Fibroblast of lung (primary cell): ENCODE measurements around the gene TBC1D5. TPM values are rescaled to one million over a fixed set of nuclear protein-coding genes. Genes with fewer than 3 reads are reported as not detected.

Experiments used
- DNase-seq, 2 donors: peaks; one replicate each; pipeline versions ENCODE4 v3.0.0 to v3.0.0-alpha.2; 2010; ENCODE audit warnings: low read depth in 2 of 2
- H2AFZ ChIP-seq: 2 replicates; pipeline ENCODE4 v1.5.1; 2012; ENCODE audit warnings: low read length, control low read depth, inconsistent platforms
- H3K27ac ChIP-seq: 2 replicates; pipeline ENCODE4 v1.5.1; 2011; ENCODE audit warnings: low read length, control low read depth; ENCODE audit not compliant: insufficient read depth
- H3K27me3 ChIP-seq: 2 replicates; pipeline ENCODE4 v1.5.1; 2011; ENCODE audit warnings: mild to moderate bottlenecking, low read length; ENCODE audit not compliant: control insufficient read depth, insufficient read depth
- H3K36me3 ChIP-seq: 2 replicates; pipeline ENCODE4 v1.5.1; 2011; ENCODE audit warnings: low read length; ENCODE audit not compliant: control insufficient read depth, insufficient read depth
- H3K4me1 ChIP-seq: 2 replicates; pipeline ENCODE4 v1.5.1; 2011; ENCODE audit warnings: low read length; ENCODE audit not compliant: control insufficient read depth, insufficient read depth; ENCODE audit errors: extremely low read depth
- H3K4me2 ChIP-seq: 2 replicates; pipeline ENCODE4 v1.5.1; 2011; ENCODE audit warnings: low read length, control low read depth; ENCODE audit not compliant: insufficient read depth; ENCODE audit errors: extremely low read depth
- H3K4me3 ChIP-seq, 4 experiments: fragments of 200-600 bp in 1 of 4; sonication (generic) in 1 of 4; replicated peaks in 1 of 4; 2 replicates each; pipeline ENCODE4 v1.5.1; 2011 to 2016; ENCODE audit warnings: low read length in 4 of 4, low read depth in 3 of 4, mild to moderate bottlenecking in 3 of 4, control low read depth in 2 of 4, inconsistent platforms in 1 of 4, mixed read lengths in 1 of 4; ENCODE audit not compliant: insufficient read depth in 1 of 4; ENCODE audit errors: control extremely low read depth in 1 of 4
- H3K79me2 ChIP-seq: 2 replicates; pipeline ENCODE4 v1.5.1; 2012; ENCODE audit warnings: mild to moderate bottlenecking, low read length, inconsistent platforms; ENCODE audit not compliant: control insufficient read depth, insufficient read depth
- H3K9ac ChIP-seq: 2 replicates; pipeline ENCODE4 v1.5.1; 2011; ENCODE audit warnings: mild to moderate bottlenecking, low read length, control low read depth; ENCODE audit not compliant: insufficient read depth
- H3K9me3 ChIP-seq: 2 replicates; pipeline ENCODE4 v1.5.1; 2012; ENCODE audit warnings: low read depth, low read length; ENCODE audit not compliant: control insufficient read depth, insufficient read depth
- H4K20me1 ChIP-seq: 2 replicates; pipeline ENCODE4 v1.5.1; 2011; ENCODE audit warnings: low read length; ENCODE audit not compliant: control insufficient read depth, insufficient read depth; ENCODE audit errors: extremely low read depth
- CTCF ChIP-seq, 2 donors: IDR thresholded peaks in 1 of 2; conservative IDR thresholded peaks in 1 of 2; 1 replicate in 1 of 2; 2 replicates in 1 of 2; pipeline ENCODE4 v1.5.1; 2011 to 2012; ENCODE audit warnings: low read length in 2 of 2, control low read depth in 1 of 2, inconsistent platforms in 1 of 2, low read depth in 1 of 2, mild to moderate bottlenecking in 1 of 2
- EZH2 ChIP-seq: IDR thresholded peaks from 2 replicates; pipeline ENCODE4 v1.5.1; 2012; ENCODE audit warnings: low read length, control low read depth, mild to moderate bottlenecking; ENCODE audit errors: missing control alignments
- polyA plus RNA-seq, 2 donors: library from polyadenylated mRNA; depleted of rRNA in 1 of 2; stranded (reverse) in 1 of 2; unstranded in 1 of 2; fragments of >200 nt; gene quantifications; 2 replicates each; pipeline ENCODE4 v1.2.1, GENCODE V29; 2011 to 2012; ENCODE audit warnings: missing spikeins in 1 of 2
- total RNA-seq: library from RNA; depleted of rRNA; stranded (reverse); fragments of >200 nt; gene quantifications from 2 replicates; pipeline ENCODE4 v1.2.1, GENCODE V29; 2014

The TBC1D5 gene
- total and polyA plus RNA-seq, 2 donors (not counting 1 experiment from before 2014, with no cell fraction given) = 43.6 to 129 TPM

GRCh38 chr3:17765819-17766472 is 23.5 kb upstream of the TBC1D5 start:
- DNase-seq = no peak
- no peak overlapping the region for H3K4me3 ChIP-seq
- no peaks in the 10 kb centered on the region for H3K36me3 ChIP-seq
- H3K79me2 ChIP-seq = no peaks in the 10 kb centered on the region
- no peak overlapping the region for H3K4me2 ChIP-seq
- H4K20me1 ChIP-seq = no peaks in the 10 kb centered on the region
- no peaks in the 10 kb centered on the region for H3K9me3 ChIP-seq
- no peak overlapping the region for H3K9ac ChIP-seq
- H2AFZ ChIP-seq = no peak overlapping the region
- H3K4me1 ChIP-seq = no peaks in the 10 kb centered on the region
- no peak for TF ChIP-seq EZH2
- no peak for TF ChIP-seq CTCF (conservative IDR thresholded peaks at IDR 0.05 in 1 of 2, IDR thresholded peaks at IDR 0.05 in 1 of 2; ENCODE audit: low read depth in 1 of 2, low read length in 2 of 2)
- H3K27me3 ChIP-seq = no peaks in the 10 kb centered on the region
- no peak overlapping the region for H3K27ac ChIP-seq

DNA sequence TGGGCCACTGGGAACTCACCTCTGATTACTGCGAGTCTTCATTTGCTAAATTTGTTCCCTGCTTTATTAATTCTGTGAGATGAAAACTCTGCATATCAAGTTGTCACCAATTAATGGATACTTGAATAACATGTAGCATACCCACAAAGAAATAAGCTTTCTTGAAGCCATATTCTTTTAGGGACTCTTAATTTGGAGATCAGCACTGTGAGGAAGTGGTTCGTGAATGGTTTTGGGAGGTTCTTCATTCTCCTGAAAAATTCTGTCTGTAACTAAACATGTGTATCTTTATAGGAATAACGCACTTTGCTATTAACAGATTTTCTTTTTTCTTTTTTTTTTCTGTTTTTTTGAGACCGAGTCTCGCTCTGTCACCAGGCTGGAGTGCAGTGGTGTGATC is 19.1 kb upstream of the TBC1D5 start:
- TF ChIP-seq EZH2 (no peak), CTCF (conservative IDR thresholded peaks at IDR 0.05 in 1 of 2, IDR thresholded peaks at IDR 0.05 in 1 of 2; ENCODE audit: low read depth in 1 of 2, low read length in 2 of 2) (no peak)
- no peaks in the 10 kb centered on the region for H3K36me3 ChIP-seq

DNA sequence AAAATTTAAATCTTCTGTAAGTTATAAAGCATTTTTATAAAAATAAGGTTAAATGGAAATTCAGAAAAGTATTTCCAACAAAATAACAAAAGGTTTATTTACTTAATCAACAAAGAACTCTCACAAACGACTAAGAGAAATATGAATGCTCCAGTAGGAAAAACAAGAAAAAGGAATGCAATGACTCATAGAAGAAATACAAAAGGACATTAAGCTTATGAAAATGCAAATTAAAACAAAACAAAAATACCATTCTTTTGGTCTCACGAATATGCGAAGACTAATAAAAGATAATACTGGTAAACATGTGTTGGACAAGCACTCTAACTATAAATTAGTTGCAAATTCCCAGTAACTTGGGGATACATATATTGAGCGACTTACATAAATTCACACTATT is 17.5 kb upstream of the TBC1D5 start:
- Histone ChIP-seq H3K79me2 (no peaks in the 10 kb centered on the region), H4K20me1 (no peaks in the 10 kb centered on the region), H3K4me2 (no peak overlapping the region), H2AFZ (no peak overlapping the region), H3K27me3 (no peaks in the 10 kb centered on the region), H3K4me3 (no peak overlapping the region), H3K4me1 (no peaks in the 10 kb centered on the region), H3K9me3 (no peaks in the 10 kb centered on the region), H3K9ac (no peak overlapping the region), H3K36me3 (no peaks in the 10 kb centered on the region), H3K27ac (no peak overlapping the region)
- no peak for TF ChIP-seq CTCF (conservative IDR thresholded peaks at IDR 0.05 in 1 of 2, IDR thresholded peaks at IDR 0.05 in 1 of 2; ENCODE audit: low read depth in 1 of 2, low read length in 2 of 2)
- TF ChIP-seq EZH2 = no peak
- peak in 1 of 2 donors; percentile 23 for DNase-seq

More for the DNA sequence above, 19.1 kb upstream of the TBC1D5 start:
- H3K4me2 ChIP-seq = no peak overlapping the region
- no peaks in the 10 kb centered on the region for H3K9me3 ChIP-seq
- no peaks in the 10 kb centered on the region for H4K20me1 ChIP-seq
- H3K9ac ChIP-seq = no peak overlapping the region
- H3K4me3 ChIP-seq = no peak overlapping the region
- H2AFZ ChIP-seq = no peak overlapping the region
- H3K27ac ChIP-seq = no peak overlapping the region
- H3K27me3 ChIP-seq = no peaks in the 10 kb centered on the region
- H3K79me2 ChIP-seq = no peaks in the 10 kb centered on the region
- DNase-seq = no peak
- H3K4me1 ChIP-seq = no peaks in the 10 kb centered on the region
